Eye (tissue), 1 donor: Measurements from ENCODE around the gene CDT1.

ENCODE experiments used
- DNase-seq: peaks from one replicate; pipeline ENCODE4 v3.0.0-alpha.2; 2015

Gene CDT1

GRCh38 chr16:88806491-88807111, 3.0 kb downstream of the CDT1 start:
- no peak for DNase-seq

- DNase-seq = no peak
Measured at GRCh38 chr16:88807142-88807625, 3.6 kb downstream of the CDT1 start.

- DNase-seq = no peak
Measured at GRCh38 chr16:88807626-88808453, 4.3 kb downstream of the CDT1 start.

DNA sequence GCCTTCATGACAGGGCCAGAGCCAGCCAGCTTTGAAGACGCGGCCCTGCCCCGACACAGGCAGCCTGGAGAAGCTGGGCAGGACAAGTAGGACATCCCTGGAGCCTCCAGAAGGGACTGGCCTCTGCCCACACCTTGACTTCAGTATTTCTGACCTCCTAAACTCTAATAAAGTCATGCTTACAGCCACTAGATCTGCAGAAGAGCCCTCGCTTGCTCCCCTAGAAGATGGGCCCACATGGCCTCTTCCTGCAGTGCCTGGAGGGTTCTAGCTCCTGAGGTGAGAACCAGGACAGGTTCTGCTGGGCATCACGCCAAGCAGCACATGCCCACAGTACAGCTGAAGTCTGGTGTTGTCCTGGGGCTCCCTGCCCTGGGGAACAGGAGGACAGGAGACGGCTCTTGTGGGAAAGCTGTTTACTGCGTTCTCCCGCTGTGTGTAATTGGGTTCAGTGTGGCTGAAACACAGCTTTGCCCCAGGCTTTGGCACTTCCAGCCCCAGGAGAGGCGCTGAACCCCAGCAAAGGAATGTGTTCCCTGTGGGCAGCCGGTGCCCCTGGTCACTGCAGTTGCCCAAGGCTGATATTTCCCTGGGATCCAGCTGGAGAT, 5.6 kb downstream of the CDT1 start:
- DNase-seq = no peak

DNA sequence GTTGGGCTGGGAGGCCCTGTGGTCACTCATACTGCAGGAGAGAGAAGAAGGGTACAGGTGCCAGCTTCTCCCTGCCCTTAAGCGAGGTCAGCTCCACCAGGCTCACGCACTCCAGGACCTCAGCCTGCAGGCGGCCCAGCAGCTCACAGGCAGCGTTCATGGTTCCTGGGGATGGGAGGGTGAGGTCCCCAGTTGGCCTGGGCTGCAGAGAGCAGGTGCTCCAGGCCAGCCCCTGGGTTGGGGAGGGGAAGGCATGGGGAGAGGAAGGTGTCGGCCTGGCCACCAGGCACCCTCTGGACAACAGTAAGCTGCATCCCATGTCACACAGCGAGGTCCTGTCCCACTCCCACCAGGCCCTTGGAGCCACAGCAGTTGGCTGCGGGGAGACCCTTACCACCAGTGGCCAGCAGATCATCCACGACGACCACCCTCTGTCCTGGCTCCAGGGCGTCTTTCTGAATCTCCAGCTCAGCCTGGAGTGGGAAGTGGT, 6.1 kb downstream of the CDT1 start:
- DNase-seq = no peak

GRCh38 chr16:88810166-88810911, 6.8 kb downstream of the CDT1 start:
- no peak for DNase-seq

DNA sequence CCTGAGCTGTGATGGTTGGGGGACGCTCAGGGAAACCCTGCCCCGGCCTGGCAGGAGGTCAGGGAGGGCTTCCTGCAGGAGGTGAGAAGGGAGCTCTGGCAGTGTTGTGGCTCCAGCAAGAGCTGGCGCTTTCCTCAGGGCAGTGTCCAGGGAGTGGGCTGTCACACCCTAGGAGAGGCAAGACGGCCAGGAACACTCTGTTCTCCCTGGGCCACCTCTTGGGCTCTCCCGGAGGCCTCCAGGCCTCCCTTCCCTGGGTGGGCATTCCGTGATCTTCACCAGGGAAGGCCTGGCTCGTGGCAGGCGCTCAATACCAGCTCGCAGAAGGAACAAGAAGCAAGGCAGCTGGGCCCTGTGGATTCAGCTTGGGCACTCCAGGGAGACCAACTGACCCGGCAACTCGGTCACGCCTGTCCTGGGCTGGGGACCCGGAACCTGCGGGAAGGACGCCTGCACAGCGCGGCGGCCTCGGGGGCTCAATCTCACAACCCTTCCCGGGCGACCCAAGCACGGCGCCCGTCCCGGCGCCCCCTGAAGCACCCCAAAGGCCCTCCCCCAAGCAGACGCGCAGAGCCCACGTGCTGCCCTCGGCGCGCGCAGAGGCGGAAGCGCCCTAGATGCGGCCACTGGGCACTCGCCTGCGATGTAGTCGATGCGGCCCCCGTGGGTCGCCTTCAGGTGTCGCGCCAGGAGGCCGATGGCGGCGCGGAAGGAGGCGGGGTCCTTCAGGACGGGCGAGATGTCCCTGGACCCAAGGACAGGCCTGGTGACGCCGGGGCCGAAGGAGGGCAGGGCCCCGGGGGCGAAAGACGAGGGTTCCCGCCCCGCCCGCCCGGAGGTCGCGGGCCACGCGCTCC, 7.6 kb downstream of the CDT1 start:
- peak; percentile 94 for DNase-seq

- peak; percentile 97 for DNase-seq
Measured at GRCh38 chr16:88811769-88812512, 8.4 kb downstream of the CDT1 start, which contains the start of gene APRT. APRT (minus strand) TSS chr16:88811928; CDS start chr16:88811899, 29 bp downstream.

DNA sequence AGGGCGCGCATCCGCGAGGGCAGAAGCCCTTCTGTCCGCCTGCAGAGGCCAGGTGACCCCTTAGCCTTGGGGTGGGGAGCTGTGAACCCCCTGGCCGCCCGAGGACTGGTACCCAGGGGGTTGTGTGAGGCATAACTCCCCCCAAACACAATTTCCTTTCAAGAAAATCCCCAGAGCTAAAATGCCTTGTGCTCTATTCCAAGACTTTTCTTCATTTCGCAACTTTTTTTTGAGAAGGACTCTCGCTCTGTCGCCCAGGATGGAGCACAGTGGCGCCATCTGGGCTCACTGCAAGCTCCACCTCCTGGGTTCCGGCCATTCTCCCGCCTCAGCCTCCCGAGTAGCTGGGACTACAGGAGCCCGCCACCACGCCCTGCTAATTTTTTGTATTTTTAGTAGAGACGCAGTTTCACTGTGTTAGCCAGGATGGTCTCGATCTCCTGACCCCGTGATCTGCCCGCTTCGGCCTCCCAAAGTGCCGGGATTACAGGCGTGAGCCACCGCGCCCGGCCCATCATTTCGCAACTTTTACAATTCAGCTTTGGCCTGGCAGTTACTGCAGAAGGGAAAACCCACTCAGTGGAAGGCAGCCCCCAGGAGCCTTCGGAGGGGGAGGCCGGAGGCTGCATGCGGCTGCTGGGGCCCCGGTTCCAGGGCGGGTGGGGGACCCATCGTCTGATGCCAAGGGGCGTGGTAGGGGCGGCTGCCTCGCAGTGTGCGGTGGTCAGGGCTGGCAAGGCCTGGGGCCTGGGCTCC, 9.1 kb downstream of the CDT1 start:
- no peak for DNase-seq

GRCh38 chr16:88813269-88814143, 9.9 kb downstream of the CDT1 start:
- no peak for DNase-seq

DNA sequence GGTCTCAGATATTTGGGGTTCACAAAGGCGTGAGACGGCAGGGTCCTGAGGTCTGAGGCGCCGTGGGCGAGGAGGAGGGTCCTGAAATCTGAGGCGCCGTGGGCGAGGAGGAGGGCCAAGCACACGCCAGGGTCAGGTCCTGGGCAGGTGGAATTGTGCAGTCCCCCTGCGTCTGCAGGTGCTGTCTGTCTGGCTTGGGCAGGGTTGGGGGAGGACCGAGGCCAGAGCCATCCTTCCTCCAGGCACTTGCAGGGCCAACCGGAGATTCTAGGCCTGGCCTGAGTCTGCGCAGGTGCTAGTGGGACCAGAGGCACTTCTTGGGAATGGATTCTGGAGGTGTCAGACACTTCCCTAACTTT, 10.5 kb downstream of the CDT1 start:
- DNase-seq = no peak

DNA sequence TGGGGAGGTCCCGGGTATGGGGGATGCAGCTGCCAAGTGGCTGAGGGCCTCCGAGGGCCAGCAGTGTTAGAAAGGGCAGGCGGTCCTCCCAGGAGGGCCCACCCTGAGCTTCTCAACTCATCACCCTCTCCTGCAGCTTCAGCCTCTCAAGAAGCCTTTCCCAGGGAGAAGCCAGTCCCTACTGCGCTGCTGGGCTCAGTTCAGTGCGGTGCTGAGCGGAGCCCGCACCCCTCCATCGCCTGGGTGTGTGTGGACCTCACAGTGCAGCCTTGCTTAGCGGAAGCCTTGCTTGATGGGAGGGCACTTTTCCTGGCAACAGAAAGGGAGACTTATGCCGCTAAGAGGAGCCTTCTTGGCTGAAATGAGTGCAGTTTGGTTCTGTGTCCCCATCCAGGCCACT, 11.6 kb downstream of the CDT1 start:
- DNase-seq = no peak

GRCh38 chr16:88815901-88816589, 12.5 kb downstream of the CDT1 start:
- DNase-seq = peak; percentile 67

DNA sequence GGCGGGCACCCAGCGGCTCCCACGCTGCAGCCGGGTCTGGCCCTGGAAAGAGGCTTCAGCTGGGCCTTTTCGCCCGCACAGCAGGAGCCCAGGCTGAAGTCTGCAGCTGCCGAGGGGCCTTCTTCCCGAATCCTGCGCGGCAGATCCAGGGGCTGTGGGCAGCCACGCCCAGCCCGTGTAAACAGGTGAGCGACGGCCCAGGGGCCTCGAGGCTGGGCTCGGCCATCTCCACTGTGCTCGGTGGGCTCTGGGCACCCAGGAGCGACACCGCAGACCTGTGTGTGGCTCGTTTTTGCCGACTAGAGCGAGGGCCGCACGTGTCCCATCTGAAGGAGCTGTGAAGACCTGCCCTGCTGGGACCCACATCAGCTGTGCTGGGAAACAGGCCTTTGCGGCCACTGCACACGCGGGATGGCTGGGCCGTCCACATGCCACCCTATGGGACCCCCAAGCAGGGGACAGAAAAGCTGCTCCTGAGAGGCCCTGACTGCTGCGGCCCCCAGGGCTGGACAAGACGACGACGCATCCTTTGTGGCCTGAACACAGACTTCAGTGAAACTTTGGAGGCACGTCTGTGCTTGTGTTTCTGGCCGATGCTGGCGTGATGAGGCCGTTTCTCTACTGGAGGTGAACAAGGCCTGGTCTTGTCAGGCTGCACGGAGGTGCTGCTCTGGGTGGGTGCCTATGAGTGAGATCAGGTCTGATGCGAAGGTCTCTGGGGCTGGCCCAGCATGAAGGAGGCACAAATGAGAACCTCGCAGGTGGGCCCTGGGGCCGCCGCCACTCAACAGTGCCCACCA, 13.3 kb downstream of the CDT1 start:
- DNase-seq = no peak

DNA sequence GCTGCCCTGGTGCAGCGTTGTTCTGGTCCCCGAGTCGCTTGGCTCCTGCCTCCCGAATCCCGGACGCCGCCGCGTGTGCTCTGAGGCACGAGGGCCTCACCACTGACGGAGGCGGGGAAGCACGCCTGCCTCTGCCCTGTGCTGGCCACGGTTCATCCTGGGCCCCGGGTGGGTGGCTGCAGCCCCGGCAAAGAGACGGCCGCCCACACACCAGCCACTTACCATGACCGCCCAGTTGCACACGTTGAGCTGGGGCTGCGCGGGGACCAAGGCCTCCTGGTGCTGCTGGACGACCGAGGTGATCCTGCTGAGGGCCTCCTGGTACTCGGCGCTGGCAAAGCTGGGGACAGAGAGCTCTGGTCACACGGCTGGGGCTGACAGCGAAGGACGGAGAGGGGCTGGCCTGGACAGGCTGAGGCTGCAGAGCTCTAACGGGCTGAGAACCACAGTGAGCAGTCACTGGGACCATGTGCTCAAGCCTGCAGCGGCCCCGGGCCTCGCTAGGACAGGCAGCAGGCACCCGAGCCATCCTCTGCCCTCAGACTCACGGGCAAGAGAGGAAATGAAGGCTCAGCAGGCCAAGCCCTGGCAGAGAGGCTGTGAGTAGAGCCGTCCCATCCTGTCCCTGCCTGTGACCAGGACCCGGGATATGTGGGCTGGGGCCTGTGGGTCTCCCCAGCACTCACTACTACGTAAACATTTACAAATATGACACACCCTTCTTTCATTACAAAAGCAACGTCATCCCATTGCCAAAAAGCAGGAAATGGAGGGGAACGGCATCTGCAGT, 14.4 kb downstream of the CDT1 start:
- DNase-seq = no peak

DNA sequence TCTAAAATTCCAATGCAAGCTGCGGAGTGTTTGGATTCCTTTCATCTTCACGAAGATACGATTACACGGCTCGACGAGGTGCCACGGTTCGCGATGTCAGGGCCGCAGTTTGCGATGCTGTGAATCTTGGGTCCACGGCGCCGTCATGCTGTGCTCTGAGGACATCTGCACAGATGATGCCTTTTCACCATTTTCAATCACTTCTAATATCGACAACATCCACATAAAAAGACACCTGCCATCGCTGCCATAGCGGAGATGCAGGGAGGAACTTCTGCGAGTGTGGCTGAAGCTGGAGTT, 14.9 kb downstream of the CDT1 start:
- DNase-seq = no peak

DNA sequence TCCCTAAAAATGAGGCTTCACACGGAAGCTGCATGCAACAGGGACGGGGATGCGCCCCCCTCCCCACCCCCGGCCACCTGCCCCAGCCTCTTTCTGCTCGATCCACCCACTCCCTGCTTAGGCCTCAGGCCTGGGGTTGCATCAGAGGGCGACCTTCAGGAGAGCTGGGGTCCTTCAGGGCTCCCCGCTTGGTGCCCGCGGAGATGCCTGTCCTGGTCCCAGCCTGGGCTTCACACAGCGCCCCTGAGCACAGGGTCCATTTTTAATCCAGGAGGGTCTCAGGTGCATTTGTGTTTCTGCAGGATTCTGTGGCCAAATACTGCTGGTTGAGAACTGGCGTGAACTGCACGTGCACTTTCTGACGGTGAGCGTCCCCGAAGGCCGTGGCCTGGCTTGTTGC, 15.5 kb downstream of the CDT1 start:
- DNase-seq = no peak
